ENCODE results near the gene ACSF2. TPM values are rescaled to one million over a fixed set of nuclear protein-coding genes. Genes with fewer than 3 reads are reported as not detected.

The ACSF2 gene
- total and polyA plus RNA-seq, 2 of the 13 experiments (the other 11 are each of a cell fraction or from before 2014, with no cell fraction given) = 87.3 to 109 TPM

- TF ChIP-seq, protein P1, sequence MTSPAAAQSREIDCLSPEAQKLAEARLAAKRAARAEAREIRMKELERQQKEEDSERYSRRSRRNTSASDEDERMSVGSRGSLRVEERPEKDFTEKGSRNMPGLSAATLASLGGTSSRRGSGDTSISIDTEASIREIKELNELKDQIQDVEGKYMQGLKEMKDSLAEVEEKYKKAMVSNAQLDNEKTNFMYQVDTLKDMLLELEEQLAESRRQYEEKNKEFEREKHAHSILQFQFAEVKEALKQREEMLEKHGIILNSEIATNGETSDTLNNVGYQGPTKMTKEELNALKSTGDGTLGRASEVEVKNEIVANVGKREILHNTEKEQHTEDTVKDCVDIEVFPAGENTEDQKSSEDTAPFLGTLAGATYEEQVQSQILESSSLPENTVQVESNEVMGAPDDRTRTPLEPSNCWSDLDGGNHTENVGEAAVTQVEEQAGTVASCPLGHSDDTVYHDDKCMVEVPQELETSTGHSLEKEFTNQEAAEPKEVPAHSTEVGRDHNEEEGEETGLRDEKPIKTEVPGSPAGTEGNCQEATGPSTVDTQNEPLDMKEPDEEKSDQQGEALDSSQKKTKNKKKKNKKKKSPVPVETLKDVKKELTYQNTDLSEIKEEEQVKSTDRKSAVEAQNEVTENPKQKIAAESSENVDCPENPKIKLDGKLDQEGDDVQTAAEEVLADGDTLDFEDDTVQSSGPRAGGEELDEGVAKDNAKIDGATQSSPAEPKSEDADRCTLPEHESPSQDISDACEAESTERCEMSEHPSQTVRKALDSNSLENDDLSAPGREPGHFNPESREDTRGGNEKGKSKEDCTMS (CRISPR knock-in tag; conservative IDR thresholded peaks at IDR 0.05) = no peak
- TF ChIP-seq TBX3 (IDR thresholded peaks at IDR 0.05; ENCODE audit: borderline replicate concordance) (no peak), NFIC (IDR thresholded peaks at IDR 0.05; ENCODE audit: low read length) (no peak), HIVEP1 (CRISPR knock-in tag; IDR thresholded peaks at IDR 0.05) (no peak), BHLHE40 (IDR thresholded peaks at IDR 0.05; ENCODE audit: low read length) (peak; percentile 84), ZNF142 (CRISPR knock-in tag; IDR thresholded peaks at IDR 0.05) (no peak), KLF6 (CRISPR knock-in tag; IDR thresholded peaks at IDR 0.05) (no peak), SP5 (CRISPR knock-in tag; IDR thresholded peaks at IDR 0.05; ENCODE audit: borderline replicate concordance, low read depth) (no peak), ZBTB39 (CRISPR knock-in tag; IDR thresholded peaks at IDR 0.05) (no peak), ASH2L (IDR thresholded peaks at IDR 0.05; ENCODE audit: insufficient read length, low read depth, low read length) (no peak)
- TF ChIP-seq, protein P2, sequence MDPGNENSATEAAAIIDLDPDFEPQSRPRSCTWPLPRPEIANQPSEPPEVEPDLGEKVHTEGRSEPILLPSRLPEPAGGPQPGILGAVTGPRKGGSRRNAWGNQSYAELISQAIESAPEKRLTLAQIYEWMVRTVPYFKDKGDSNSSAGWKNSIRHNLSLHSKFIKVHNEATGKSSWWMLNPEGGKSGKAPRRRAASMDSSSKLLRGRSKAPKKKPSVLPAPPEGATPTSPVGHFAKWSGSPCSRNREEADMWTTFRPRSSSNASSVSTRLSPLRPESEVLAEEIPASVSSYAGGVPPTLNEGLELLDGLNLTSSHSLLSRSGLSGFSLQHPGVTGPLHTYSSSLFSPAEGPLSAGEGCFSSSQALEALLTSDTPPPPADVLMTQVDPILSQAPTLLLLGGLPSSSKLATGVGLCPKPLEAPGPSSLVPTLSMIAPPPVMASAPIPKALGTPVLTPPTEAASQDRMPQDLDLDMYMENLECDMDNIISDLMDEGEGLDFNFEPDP (CRISPR knock-in tag; conservative IDR thresholded peaks at IDR 0.05) = no peak
- TF ChIP-seq, protein P3, sequence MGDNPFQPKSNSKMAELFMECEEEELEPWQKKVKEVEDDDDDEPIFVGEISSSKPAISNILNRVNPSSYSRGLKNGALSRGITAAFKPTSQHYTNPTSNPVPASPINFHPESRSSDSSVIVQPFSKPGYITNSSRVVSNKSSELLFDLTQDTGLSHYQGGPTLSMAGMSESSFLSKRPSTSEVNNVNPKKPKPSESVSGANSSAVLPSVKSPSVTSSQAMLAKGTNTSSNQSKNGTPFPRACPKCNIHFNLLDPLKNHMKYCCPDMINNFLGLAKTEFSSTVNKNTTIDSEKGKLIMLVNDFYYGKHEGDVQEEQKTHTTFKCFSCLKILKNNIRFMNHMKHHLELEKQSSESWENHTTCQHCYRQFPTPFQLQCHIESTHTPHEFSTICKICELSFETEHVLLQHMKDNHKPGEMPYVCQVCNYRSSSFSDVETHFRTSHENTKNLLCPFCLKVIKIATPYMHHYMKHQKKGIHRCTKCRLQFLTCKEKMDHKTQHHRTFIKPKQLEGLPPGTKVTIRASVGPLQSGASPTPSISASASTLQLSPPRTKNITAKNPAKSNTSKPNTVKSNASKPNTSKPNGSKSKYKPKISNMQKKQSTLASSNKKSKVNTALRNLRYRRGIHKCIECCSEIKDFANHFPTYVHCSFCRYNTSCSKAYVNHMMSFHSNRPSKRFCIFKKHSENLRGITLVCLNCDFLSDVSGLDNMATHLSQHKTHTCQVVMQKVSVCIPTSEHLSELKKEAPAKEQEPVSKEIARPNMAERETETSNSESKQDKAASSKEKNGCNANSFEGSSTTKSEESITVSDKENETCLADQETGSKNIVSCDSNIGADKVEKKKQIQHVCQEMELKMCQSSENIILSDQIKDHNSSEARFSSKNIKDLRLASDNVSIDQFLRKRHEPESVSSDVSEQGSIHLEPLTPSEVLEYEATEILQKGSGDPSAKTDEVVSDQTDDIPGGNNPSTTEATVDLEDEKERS (CRISPR knock-in tag; IDR thresholded peaks at IDR 0.05) = no peak
- TF ChIP-seq, protein P4, sequence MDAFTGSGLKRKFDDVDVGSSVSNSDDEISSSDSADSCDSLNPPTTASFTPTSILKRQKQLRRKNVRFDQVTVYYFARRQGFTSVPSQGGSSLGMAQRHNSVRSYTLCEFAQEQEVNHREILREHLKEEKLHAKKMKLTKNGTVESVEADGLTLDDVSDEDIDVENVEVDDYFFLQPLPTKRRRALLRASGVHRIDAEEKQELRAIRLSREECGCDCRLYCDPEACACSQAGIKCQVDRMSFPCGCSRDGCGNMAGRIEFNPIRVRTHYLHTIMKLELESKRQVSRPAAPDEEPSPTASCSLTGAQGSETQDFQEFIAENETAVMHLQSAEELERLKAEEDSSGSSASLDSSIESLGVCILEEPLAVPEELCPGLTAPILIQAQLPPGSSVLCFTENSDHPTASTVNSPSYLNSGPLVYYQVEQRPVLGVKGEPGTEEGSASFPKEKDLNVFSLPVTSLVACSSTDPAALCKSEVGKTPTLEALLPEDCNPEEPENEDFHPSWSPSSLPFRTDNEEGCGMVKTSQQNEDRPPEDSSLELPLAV (CRISPR knock-in tag; conservative IDR thresholded peaks at IDR 0.05; ENCODE audit: low read depth) = no peak
Observed at GRCh38 chr17:50482516-50482915, 56.5 kb downstream of the ACSF2 start (continued).

Data from HepG2 (cell line).